GM23338 (cell line): ENCODE results near the gene ZYG11A. TPM values are rescaled to one million over a fixed set of nuclear protein-coding genes. Genes with fewer than 3 reads are reported as not detected.

Experiments used
- CTCF ChIP-seq, 2 experiments: fragments of 200-600 bp in 1 of 2; sonication (generic) in 1 of 2; conservative IDR thresholded peaks; 2 replicates each; pipeline versions ENCODE4 v1.5.1 to v1.6.1; 2016 to 2017; ENCODE audit warnings: antibody characterized with exemption in 2 of 2, low read depth in 2 of 2, mild to moderate bottlenecking in 2 of 2, moderate library complexity in 1 of 2
- REST ChIP-seq: IDR thresholded peaks from one replicate; pipeline ENCODE4 v1.6.1; 2018; ENCODE audit warnings: antibody characterized with exemption; ENCODE audit not compliant: unreplicated experiment
- STAT1 ChIP-seq: IDR thresholded peaks from one replicate; pipeline ENCODE4 v1.6.1; 2016; ENCODE audit warnings: antibody characterized with exemption; ENCODE audit not compliant: unreplicated experiment
- ZNF114 ChIP-seq: fragments of 250-450 bp; sonication (Bioruptor Pico); IDR thresholded peaks from 2 replicates; pipeline ENCODE4 v1.5.0; 2020; ENCODE audit warnings: mild to moderate bottlenecking, moderate library complexity
- polyA plus RNA-seq: library from polyadenylated mRNA; unstranded; fragments of >200 nt; fragmentation: Nextera tagmentation; extraction: Ambion mirVana; gene quantifications from 2 replicates; pipeline ENCODE4 v1.2.1, GENCODE V29; 2016
- total RNA-seq: library from RNA; depleted of rRNA; stranded (reverse); fragments of >200 nt; shearing (Covaris generic); gene quantifications from 2 replicates; pipeline ENCODE4 v1.2.3, GENCODE V29; 2014
- TF ChIP-seq, protein P1 (sequence below): fragments of 250-450 bp; sonication (Bioruptor Pico); IDR thresholded peaks from 2 replicates; pipeline ENCODE4 v1.5.0; 2020; ENCODE audit warnings: mild to moderate bottlenecking, moderate library complexity

The ZYG11A gene
- total and polyA plus RNA-seq, 2 experiments from 2014 or later, result 1.3 to 4.8 TPM

DNA sequence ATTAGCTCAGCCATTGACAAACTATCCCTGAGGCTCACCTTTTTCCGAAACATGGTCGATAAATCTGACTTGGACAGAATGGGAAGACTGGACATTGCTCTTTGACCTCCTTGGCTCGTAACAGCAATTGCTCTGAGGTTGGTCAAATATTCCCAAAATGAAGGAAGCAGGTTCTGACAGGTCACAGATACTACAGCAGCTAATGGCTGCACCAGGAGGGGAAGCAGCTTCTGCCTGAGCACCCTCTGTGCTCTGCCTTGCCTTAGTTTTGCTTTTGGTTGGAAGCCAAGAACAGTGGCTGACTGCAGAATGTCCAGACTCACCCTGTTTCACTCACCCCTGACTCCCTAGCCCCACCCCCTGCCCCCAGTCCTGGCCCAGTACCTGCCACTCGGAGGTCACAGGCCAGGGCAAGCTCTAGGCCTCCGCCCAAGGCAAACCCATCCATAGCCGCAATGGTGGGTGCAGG is 63.6 kb downstream of the ZYG11A start (continued):
- TF ChIP-seq, protein P1, sequence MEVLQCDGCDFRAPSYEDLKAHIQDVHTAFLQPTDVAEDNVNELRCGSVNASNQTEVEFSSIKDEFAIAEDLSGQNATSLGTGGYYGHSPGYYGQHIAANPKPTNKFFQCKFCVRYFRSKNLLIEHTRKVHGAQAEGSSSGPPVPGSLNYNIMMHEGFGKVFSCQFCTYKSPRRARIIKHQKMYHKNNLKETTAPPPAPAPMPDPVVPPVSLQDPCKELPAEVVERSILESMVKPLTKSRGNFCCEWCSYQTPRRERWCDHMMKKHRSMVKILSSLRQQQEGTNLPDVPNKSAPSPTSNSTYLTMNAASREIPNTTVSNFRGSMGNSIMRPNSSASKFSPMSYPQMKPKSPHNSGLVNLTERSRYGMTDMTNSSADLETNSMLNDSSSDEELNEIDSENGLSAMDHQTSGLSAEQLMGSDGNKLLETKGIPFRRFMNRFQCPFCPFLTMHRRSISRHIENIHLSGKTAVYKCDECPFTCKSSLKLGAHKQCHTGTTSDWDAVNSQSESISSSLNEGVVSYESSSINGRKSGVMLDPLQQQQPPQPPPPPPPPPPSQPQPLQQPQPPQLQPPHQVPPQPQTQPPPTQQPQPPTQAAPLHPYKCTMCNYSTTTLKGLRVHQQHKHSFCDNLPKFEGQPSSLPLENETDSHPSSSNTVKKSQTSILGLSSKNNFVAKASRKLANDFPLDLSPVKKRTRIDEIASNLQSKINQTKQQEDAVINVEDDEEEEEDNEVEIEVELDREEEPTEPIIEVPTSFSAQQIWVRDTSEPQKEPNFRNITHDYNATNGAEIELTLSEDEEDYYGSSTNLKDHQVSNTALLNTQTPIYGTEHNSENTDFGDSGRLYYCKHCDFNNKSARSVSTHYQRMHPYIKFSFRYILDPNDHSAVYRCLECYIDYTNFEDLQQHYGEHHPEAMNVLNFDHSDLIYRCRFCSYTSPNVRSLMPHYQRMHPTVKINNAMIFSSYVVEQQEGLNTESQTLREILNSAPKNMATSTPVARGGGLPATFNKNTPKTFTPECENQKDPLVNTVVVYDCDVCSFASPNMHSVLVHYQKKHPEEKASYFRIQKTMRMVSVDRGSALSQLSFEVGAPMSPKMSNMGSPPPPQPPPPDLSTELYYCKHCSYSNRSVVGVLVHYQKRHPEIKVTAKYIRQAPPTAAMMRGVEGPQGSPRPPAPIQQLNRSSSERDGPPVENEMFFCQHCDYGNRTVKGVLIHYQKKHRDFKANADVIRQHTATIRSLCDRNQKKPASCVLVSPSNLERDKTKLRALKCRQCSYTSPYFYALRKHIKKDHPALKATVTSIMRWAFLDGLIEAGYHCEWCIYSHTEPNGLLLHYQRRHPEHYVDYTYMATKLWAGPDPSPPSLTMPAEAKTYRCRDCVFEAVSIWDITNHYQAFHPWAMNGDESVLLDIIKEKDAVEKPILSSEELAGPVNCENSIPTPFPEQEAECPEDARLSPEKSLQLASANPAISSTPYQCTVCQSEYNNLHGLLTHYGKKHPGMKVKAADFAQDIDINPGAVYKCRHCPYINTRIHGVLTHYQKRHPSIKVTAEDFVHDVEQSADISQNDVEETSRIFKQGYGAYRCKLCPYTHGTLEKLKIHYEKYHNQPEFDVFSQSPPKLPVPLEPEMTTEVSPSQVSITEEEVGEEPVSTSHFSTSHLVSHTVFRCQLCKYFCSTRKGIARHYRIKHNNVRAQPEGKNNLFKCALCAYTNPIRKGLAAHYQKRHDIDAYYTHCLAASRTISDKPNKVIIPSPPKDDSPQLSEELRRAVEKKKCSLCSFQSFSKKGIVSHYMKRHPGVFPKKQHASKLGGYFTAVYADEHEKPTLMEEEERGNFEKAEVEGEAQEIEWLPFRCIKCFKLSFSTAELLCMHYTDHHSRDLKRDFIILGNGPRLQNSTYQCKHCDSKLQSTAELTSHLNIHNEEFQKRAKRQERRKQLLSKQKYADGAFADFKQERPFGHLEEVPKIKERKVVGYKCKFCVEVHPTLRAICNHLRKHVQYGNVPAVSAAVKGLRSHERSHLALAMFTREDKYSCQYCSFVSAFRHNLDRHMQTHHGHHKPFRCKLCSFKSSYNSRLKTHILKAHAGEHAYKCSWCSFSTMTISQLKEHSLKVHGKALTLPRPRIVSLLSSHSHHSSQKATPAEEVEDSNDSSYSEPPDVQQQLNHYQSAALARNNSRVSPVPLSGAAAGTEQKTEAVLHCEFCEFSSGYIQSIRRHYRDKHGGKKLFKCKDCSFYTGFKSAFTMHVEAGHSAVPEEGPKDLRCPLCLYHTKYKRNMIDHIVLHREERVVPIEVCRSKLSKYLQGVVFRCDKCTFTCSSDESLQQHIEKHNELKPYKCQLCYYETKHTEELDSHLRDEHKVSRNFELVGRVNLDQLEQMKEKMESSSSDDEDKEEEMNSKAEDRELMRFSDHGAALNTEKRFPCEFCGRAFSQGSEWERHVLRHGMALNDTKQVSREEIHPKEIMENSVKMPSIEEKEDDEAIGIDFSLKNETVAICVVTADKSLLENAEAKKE (CRISPR knock-in tag), result no peak
- TF ChIP-seq REST (no peak), ZNF114 (CRISPR knock-in tag) (no peak), STAT1 (no peak), CTCF (conservative IDR thresholded peaks at IDR 0.05; ENCODE audit: low read depth in 2 of 2) (no peak)
